Calu3 (cell line): ENCODE measurements around the gene NEDD9. TPM values are rescaled to one million over a fixed set of nuclear protein-coding genes. Genes with fewer than 3 reads are reported as not detected.
A peak's percentile ranks its signal among the peaks of the same experiment; 100 is the strongest.

Source experiments
- BruUV-seq: library from RNA; stranded (reverse); fragments of 400-500 nt; replicated peaks from 2 replicates; lab custom pipeline; 2021; lab: Mats Ljungman, UMichigan
- CTCF ChIA-PET: fragments of 300-600 bp; sonication (Branson Sonifier 250); formaldehyde crosslinking; loops from one replicate; lab custom pipeline; 2022; ENCODE audit warnings: antibody characterized with exemption; lab: Charles Lee
- DNase-seq: peaks from one replicate; pipeline ENCODE4 v3.0.0; 2022
- H3K27ac Mint-ChIP-seq: one replicate; pipeline ENCODE4 v1.8.0; 2022; ENCODE audit warnings: mixed read lengths; ENCODE audit not compliant: unreplicated experiment
- H3K27me3 Mint-ChIP-seq: one replicate; pipeline ENCODE4 v1.8.0; 2022; ENCODE audit warnings: mixed read lengths; ENCODE audit not compliant: unreplicated experiment
- H3K36me3 Mint-ChIP-seq: one replicate; pipeline ENCODE4 v1.8.0; 2022; ENCODE audit warnings: mild to moderate bottlenecking, moderate library complexity, mixed read lengths; ENCODE audit not compliant: insufficient read depth, unreplicated experiment
- H3K4me1 Mint-ChIP-seq: one replicate; pipeline ENCODE4 v1.8.0; 2022; ENCODE audit warnings: mild to moderate bottlenecking, low read depth, mixed read lengths; ENCODE audit not compliant: unreplicated experiment
- H3K4me3 Mint-ChIP-seq: one replicate; pipeline ENCODE4 v1.8.0; 2022; ENCODE audit warnings: mild to moderate bottlenecking, low read depth, moderate library complexity, mixed read lengths; ENCODE audit not compliant: unreplicated experiment
- H3K9me3 Mint-ChIP-seq: one replicate; pipeline ENCODE4 v1.8.0; 2022; ENCODE audit warnings: low read depth, mixed read lengths; ENCODE audit not compliant: unreplicated experiment
- intact Hi-C: fragments of 100-400 bp; cut with micrococcal nuclease; formaldehyde crosslinking; loops from one replicate; pipeline ENCODE4 v1.10.0; 2022; ENCODE audit not compliant: unreplicated experiment
- total RNA-seq: library from RNA; stranded (reverse); gene quantifications from 2 replicates; pipeline ENCODE4 v1.2.3, GENCODE V29; 2022
- TF ChIP-seq, protein P1 (sequence below): fragments of 200-600 bp; IDR thresholded peaks from one replicate; pipeline ENCODE4 v1.8.0; 2022; ENCODE audit warnings: antibody characterized with exemption; ENCODE audit not compliant: unreplicated experiment

The NEDD9 gene
- total RNA-seq, 1 experiment from 2014 or later, result 28.1 TPM

DNA sequence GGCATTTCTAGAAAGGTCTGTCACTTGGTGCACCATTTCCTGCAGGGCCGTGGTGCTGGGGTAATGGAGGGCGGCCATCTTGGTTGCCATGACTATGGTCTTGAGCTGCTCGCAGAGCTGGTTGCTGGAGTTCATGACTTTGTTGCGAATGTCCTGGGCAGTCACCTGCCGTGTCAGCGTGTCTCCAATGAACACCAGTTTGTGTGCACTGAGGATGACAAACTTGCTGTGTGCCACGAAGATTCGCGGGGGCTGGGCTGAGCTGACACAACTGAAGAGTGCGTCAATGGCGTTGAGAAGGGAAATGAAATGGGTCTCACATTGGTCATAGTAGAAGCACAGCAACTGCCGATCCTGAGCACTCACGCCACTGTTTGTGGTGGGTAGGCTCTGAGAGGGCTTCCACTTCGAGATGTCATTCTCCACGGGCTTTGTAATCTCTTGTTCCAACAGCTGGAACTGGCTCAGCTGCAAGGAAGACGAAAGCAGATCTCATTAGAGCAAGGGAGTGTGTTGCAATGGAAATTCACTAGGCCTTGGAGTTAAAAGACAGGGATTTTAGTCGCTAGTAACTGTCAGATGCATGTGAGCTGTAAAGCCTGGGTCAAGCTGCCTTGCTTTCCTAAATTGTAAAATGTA is 47.1 kb downstream of the NEDD9 start:
- peaks cover 30% of the 10 kb centered on the region for H3K36me3 Mint-ChIP-seq
- H3K4me3 Mint-ChIP-seq, result no peak overlapping the region
- H3K4me1 Mint-ChIP-seq, result peaks cover 26% of the 10 kb centered on the region
- H3K9me3 Mint-ChIP-seq, result no peaks in the 10 kb centered on the region
- H3K27ac Mint-ChIP-seq, result no peak overlapping the region
- CTCF ChIA-PET, result no interaction called here
- no peaks in the 10 kb centered on the region for H3K27me3 Mint-ChIP-seq
- intact Hi-C loops, result no loop called here
- no peak for DNase-seq
- TF ChIP-seq, protein P1, sequence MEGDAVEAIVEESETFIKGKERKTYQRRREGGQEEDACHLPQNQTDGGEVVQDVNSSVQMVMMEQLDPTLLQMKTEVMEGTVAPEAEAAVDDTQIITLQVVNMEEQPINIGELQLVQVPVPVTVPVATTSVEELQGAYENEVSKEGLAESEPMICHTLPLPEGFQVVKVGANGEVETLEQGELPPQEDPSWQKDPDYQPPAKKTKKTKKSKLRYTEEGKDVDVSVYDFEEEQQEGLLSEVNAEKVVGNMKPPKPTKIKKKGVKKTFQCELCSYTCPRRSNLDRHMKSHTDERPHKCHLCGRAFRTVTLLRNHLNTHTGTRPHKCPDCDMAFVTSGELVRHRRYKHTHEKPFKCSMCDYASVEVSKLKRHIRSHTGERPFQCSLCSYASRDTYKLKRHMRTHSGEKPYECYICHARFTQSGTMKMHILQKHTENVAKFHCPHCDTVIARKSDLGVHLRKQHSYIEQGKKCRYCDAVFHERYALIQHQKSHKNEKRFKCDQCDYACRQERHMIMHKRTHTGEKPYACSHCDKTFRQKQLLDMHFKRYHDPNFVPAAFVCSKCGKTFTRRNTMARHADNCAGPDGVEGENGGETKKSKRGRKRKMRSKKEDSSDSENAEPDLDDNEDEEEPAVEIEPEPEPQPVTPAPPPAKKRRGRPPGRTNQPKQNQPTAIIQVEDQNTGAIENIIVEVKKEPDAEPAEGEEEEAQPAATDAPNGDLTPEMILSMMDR, result no peak
- no TSS peak for BruUV-seq

DNA sequence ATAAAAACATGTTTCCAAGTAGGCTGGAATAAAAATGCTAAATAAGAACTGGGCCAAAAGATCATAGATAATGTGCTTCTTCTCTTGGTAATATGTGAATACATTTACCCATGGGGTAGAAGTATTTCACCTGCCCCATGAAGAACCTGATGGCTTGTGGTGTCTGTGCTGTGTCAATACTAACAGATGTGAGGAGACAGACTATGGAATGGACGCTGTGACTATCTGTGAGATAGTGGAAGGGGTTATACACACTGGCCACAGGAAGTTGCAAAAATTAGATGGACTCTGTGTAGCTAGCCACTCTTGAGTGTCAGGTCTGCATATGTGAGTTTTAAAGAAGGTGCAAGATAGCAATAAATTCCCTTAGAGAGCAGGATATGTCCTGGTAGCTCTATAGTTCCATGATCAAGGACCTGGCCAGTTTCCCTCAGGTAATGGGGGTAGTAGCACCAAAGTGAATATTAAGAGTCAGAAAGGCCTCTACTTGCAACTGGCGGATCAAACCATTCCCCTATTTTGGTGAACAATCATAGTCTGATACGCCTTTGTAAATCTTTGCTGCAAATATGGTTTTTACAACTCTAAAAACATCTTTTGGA is 48.6 kb downstream of the NEDD9 start:
- H3K4me3 Mint-ChIP-seq, result no peak overlapping the region
- DNase-seq, result no peak
- no peaks in the 10 kb centered on the region for H3K9me3 Mint-ChIP-seq
- TF ChIP-seq, protein P1, result no peak
- no peaks in the 10 kb centered on the region for H3K27me3 Mint-ChIP-seq
- peaks cover 40% of the 10 kb centered on the region for H3K4me1 Mint-ChIP-seq
- intact Hi-C loops, result no loop called here
- H3K27ac Mint-ChIP-seq, result no peak overlapping the region
- peaks cover 22% of the 10 kb centered on the region for H3K36me3 Mint-ChIP-seq
- CTCF ChIA-PET, result interaction anchor here (0.7 kb wide), 1 partner anchor 379 kb away, joined by 3 read pairs; no protein-coding TSS in a partner anchor
- BruUV-seq, result no TSS peak

DNA sequence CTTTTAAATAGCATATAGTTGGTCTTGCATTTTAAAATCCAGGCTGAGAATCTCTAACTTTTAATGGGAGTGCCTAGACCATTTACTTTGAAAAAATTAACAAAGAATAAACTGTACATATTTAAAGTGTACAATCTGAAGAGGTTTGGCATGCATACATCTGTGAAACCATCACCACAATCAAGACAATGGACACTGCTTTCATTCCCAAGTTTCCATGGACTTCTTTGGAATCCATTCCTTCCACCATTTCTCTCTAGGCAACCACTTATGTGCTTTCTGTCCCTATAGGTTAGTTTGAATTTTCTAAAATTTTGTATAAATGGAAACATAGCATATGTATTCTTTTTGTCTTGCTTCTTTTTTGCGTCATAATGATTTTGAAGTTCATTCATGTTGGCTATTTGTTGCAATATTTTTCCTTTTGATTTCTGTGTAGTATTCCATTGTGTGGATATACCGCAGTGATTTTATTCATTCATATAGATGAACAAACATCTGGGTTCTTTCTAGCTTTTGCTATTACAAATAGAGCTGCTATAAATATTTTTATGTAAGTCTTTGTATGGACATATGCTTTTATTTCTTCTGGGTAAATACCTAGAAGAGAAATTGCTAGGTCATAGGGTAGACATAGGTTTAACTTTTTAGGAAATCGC is 50.9 kb downstream of the NEDD9 start:
- Mint-ChIP-seq H3K27me3 (no peaks in the 10 kb centered on the region), H3K27ac (no peak overlapping the region), H3K4me3 (no peak overlapping the region), H3K4me1 (peaks cover 37% of the 10 kb centered on the region), H3K9me3 (no peaks in the 10 kb centered on the region), H3K36me3 (peaks cover 10% of the 10 kb centered on the region)
- no peak for DNase-seq
- TF ChIP-seq, protein P1, result no peak
- no TSS peak for BruUV-seq
- CTCF ChIA-PET, result no interaction called here
- intact Hi-C loops, result no loop called here

DNA sequence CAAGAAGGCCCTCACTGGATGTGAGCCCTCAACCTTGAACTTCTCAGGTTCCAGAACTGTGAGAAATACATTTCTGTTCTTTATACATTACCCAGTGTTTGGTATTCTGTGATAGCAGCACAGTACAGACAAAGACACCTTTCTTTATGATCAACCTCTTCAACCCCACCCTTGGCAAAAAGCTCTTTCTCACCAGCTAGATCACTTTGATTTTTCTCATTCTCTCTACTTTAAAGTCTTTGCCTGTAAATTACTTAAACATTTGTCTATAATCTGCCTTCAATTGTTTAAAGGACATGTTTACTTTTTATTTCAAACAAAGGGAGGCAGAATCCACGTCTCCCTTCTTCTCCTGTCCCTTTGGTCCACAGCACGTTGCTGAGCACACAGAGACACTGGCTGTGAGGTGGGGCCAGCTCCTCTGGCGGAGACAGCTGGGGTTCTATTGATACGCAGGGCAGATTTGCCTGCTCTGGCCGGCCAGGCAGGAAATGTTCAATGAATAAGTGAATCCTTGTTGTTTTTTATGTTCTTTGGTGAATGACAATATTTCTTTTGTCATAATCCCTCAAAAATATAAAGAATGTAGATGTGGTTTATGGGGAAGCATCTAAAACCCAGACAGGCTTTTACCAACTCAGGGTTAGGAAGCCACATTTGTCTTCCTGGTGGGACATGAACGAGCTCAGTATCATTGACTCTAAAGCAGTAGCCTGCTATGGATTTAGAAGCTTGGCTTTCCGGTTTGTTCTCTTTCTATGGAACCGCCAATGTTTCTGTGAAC is 52.9 kb downstream of the NEDD9 start:
- BruUV-seq, result no TSS peak
- intact Hi-C loops, result loop anchor here (5.0 kb wide), 1 partner anchor 53 kb away; the partner anchor contains the start of gene NEDD9
- peak; percentile 31 for DNase-seq
- Mint-ChIP-seq H3K27me3 (no peaks in the 10 kb centered on the region), H3K36me3 (peaks cover 10% of the 10 kb centered on the region), H3K9me3 (no peaks in the 10 kb centered on the region), H3K4me1 (peaks cover 37% of the 10 kb centered on the region), H3K4me3 (no peak overlapping the region), H3K27ac (peak overlapping the region; percentile 55)
- CTCF ChIA-PET, result interaction anchor here (0.9 to 1.1 kb wide), 3 partner anchors 9 to 228 kb away, joined by 3 to 9 read pairs (median 3); no protein-coding TSS in a partner anchor
- TF ChIP-seq, protein P1, result no peak
